Activated CD4-positive, alpha-beta T cell treated with anti-CD3 and anti-CD28 coated beads for 24 hours (primary cell): ENCODE results near the gene CDSN.
A peak's percentile ranks its signal among the peaks of the same experiment; 100 is the strongest.
"Not testable (repeated sequence)": the region's sequence is repeated elsewhere in the genome, so short reads cannot be mapped to it uniquely, and the experiment has no call there.

Source experiments
- DNase-seq, 2 donors: peaks; one replicate each; pipeline ENCODE4 v3.0.0-alpha.2; 2020; ENCODE audit warnings: low read depth in 2 of 2

CDSN gene

DNA sequence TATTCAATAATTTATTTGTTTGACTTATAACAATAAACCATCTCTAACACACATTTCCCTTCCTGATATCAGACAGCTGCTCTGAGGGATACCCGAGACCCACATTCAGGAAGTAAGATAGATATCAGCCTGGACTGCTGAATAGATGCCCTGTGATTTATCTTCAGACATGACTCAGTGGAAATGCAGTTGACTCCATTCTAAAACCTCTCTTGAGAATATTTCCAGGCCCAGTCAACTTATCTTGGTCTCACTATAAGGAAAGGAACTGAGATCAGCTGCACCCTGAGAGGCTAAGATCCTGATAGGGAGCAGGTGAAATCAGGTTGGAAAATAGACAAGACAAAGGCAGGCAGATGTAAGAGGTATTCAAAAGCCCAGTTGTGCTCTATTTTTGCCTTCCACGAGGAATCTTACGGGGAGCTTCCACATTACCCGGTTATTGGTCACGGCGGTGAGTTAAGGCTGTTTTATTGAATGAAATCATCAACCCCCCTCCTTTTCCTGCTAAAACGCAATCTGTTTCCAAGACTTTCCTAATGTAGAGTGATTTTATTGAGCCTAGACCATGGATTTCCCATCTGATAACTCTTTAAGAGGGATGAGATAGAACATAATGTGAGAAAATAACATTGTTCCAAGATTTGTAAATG is 33.3 kb downstream of the CDSN start:
- DNase-seq = no peak

DNA sequence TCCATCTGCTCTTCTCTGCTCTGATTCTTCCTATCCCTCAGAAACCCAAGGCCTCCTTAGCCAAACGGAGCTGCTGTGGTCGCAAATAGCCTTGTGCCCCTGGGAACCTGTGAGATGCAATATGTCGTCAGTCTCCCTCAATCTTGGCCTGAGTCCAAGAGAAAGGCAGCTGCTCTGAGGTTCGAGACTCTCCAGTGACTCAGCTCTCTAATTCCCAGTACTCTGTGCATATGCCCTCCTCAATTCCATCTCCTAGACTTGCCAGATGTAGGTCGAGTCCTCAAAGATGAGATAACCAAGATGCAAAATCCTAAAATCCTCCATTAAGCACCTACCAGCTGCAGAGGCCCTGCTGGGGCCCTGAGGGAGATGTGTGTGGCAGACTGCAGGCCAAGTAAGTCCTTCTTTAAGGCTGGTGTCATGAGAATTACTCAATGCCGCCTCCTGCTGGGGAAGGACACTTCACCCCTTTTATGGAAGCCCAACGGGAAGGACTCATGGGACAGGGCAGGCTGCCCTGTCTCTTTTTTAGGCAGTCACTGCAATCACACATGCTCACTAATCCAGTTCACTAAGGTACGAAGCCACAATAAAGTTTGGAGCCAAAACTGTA is 36.4 kb downstream of the CDSN start:
- DNase-seq = peak in 1 of 2 donors; percentile 31

DNA sequence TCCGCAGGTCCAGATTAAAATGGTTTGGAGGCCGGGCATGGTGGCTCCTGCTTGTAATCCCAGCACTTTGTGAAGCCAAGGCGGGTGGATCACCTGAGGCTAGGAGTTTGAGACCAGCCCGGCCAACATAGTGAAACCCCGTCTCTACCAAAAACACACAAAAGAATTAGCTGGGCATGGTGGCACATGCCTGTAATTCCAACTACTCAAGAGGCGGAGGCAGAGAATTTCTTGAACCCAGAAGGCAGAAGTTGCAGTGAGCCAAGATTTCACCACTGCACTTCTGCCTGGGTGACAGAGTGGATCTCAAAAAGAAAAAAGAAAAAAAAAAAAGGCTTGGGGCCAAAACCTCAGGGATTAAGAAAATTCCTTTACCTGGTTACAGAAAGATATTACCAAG is 38.4 kb downstream of the CDSN start:
- DNase-seq = no peak

DNA sequence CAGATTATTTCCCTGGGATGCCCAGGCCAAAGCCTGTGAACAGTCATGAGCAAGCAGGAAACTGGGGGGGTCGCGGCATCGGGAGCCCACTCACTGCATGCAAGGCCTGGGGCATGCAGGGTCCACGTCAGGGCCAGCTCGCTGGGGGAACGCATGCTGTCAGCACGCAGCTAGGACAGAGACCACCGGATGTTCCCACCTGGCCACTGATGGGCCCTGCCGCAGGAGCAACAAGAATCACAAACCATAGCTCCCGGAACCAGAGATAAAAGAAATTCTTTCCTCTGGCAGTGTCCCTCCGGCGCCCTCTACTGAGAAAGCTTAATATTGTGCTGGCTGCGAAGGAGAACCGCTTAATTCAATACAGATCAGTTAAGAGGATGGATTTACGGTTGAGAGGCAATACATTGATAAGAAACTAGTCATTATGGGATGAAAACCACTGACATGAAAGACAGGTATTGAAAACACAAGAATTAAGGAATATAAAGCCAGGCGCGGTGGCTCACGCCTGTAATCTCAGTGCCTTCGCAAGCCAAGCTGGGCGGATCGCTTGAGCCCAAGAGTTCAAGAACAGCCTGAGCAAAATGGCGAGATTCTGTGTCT is 40.5 kb downstream of the CDSN start:
- peak; percentile 51 to 74 for DNase-seq

DNA sequence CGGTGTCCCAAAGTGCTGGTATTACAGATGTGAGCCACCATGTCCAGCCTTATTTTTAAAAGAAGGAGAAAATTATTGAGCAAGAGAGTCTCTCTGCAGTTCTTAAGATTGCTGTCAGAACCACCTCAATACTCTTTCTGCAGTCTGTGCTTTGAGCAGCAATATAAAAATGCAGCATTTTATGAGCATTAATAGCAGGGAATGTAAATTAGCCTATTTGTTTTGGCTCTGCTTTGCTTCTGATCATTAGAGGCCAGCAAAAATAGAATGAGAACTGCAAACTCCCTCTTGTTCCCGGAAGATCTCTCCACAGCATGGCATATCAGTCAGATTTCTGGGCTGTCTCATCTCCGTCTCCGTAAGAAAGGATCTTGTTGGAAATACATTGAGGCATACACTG is 43.6 kb downstream of the CDSN start:
- DNase-seq = no peak

DNA sequence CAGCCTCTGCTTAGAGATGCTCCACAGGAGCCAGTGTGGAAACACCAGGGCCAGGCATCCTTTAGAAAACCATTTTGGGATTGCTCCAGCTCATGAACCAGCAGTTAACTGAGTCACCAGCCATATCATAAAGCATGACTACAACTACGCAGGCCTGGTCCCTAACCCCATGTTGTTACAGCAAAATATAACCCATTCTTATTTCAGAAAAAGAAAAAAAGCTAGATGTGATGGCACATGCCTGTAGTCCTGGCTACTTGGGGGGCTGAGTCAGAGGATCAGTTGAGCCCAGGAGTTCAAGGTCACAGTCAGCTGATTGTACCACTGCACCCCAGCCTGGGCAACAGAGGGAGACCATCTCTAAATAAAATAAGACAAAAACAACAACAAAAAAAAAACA is 44.7 kb downstream of the CDSN start:
- no peak for DNase-seq

DNA sequence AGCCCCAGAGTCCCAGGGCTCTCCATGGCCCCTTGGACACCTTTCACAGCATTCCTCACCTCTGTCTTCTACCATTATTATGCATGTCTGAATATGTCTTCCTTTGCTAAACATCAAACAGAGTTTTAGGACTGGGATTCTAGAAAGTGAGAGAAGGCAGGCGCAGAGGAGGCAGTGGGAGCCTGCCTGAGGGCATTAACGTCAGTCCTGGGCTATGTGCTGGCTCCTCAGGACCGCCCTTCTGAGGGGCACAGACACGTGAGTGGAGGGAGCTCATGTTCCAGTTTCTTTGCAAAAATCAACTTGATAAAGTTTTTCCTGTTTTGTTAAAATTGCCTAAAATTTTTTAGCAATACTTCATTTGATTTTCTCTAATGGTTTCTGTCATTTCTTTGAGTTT is 45.8 kb downstream of the CDSN start:
- no peak for DNase-seq

DNA sequence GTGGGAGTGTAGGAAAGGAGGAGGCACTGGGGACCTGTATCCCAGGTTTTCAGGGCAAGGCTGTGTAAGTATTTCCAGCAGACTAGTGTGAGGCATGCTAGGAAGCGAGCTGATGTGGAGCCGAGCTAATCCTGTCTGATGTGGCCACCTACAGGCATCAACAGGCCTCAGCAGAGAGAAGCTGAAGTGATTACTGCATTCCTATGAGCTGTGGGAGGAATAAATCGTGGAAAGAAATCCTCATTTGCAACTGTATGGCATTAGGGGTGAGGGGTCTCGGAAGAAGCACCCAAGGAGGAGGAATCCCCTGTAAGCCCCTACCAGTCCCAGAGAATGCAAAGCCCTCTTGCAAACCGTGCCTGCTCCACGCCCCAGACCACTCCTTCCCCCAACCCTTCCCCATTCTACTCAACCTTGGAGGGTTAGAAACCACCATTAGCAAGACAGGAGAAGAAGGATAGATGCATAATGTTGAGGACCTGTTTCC is 49.5 kb downstream of the CDSN start:
- no peak for DNase-seq

DNA sequence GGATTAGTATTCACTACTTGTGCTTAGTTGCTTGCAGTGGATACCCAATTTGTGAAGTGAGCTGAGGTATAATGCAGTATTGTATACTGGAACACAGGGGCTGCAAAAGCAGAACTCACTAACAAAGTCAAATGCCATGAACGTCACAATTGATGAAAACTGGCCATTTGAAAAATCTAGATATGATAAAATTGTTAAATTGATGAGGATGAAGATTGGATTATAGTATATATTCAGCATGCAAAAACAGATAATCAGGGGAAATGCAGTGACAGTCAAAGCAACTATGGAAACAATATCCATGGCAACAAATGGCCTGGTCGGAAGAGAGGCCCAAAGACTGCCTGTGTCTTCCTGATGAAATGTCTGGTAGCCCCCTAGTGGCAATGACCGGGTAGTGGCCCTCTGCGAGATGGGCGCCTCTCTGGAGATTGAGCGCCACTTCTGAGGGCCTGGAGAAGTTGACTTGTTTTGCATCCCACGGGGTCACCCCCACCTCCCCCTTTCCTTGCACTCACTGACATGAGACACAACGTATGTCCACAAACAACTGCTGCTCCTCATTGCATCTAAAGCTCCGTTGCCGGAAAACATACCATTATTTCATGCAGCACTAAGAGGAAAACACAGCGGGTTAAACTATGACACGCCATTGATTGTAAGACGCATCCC is 51.4 kb downstream of the CDSN start:
- peak; percentile 57 to 59 for DNase-seq

DNA sequence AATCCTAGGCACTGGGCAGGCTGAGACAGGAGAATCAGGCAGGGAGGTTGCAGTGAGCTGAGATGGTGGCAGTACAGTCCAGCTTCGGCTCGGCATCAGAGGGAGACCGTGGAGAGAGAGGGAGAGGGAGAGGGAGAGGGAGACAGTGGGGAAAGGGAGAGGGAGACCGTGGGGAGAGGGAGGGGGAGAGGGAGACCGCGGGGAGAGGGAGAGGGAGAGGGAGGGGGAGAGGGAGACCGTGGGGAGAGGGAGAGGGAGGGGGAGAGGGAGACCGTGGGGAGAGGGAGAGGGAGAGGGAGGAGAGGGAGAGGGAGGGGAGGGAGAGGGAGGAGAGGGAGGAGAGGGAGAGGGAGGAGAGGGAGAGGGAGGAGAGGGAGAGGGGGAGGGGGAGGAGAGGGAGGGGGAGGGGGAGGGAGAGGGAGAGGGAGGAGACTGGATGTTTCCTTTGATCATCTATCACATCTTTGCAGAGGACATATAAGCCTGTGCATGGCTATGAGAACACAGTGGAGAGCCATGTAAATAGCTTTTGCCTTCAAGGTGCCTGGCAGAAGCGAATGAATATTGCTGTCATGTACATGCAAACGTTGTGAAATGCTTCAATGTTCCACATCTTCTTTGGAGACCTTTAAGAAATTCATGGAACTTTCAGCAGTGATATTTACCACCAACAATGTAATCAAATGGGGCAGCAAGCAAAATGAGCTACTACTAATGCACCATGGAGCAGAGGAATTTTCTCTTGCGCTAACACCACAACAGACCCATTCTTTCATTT is 52.2 kb downstream of the CDSN start:
- DNase-seq = not testable (repeated sequence)

DNA sequence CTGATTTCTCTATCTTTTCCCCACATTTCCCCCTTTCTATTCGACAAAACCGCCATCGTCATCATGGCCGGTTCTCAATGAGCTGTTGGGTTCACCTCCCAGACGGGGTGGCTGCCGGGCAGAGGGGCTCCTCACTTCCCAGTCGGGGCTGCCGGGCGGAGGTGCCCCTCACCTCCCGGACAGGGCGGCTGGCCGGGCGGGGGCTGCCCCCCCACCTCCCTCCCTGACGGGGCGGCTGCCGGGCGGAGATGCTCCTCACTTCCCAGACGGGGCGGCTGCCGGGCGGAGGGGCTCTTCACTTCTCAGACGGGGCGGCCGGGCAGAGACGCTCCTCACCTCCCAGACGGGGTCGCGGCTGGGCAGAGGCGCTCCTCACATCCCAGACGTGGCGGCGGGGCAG is 53.2 kb downstream of the CDSN start:
- DNase-seq = not testable (repeated sequence)

DNA sequence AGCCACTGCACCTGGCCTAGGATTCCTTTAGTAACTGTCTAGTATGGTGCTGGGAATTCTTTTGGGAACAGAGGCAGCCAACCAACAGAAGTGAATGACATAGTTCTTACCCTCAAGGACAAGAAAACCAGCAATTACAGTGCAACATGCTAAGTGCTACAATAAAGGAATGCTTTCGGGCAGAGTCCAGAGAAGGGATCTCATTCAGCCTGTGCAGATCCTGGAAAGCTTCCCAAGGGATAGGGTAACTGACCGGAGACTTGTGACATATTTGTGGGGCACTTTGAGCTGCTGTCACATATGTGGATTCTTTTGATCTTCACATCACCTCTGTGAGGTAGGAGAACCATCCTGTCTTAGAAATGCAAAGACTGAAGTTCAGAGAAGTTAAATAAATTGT is 54.7 kb downstream of the CDSN start:
- no peak for DNase-seq
